Cardiac fibroblast (primary cell): Measurements from ENCODE around the gene LRRN4.

Source experiments
- DNase-seq, 2 donors: peaks; one replicate each; pipeline versions ENCODE4 v3.0.0 to v3.0.0-alpha.2; 2010; ENCODE audit warnings: low read depth in 2 of 2
- H3K4me3 ChIP-seq, 2 donors: replicated peaks in 1 of 2; 1 replicate in 1 of 2; 2 replicates in 1 of 2; pipeline ENCODE4 v1.5.1; 2011; ENCODE audit warnings: low read depth in 2 of 2, low read length in 2 of 2, mild to moderate bottlenecking in 2 of 2, moderate library complexity in 1 of 2
- TF ChIP-seq, protein P1 (sequence below): IDR thresholded peaks from one replicate; pipeline ENCODE4 v1.5.1; 2011; ENCODE audit warnings: low read depth, mild to moderate bottlenecking, low read length, inconsistent platforms

Gene LRRN4

DNA sequence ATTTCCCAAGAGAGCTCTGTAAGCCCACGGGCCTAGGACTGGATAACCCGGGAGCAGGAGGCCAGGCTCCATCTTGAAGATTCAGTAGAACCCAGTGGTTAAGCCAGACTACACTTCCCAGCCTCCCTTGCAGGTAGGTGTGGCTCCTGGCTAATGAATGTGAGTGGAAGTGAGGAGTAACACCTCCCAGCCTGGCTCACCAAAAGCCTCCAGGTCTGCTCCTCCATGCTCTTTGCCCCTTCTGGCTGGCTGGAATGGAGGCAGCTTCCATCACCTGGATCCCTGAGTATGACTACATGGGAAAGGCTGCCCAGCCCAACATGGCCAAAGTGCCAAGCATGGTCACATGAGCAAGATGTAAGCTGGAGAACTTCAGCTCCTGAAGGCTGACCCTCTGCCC, 9.7 kb downstream of the LRRN4 start:
- H3K4me3 ChIP-seq = no peak overlapping the region
- TF ChIP-seq, protein P1, sequence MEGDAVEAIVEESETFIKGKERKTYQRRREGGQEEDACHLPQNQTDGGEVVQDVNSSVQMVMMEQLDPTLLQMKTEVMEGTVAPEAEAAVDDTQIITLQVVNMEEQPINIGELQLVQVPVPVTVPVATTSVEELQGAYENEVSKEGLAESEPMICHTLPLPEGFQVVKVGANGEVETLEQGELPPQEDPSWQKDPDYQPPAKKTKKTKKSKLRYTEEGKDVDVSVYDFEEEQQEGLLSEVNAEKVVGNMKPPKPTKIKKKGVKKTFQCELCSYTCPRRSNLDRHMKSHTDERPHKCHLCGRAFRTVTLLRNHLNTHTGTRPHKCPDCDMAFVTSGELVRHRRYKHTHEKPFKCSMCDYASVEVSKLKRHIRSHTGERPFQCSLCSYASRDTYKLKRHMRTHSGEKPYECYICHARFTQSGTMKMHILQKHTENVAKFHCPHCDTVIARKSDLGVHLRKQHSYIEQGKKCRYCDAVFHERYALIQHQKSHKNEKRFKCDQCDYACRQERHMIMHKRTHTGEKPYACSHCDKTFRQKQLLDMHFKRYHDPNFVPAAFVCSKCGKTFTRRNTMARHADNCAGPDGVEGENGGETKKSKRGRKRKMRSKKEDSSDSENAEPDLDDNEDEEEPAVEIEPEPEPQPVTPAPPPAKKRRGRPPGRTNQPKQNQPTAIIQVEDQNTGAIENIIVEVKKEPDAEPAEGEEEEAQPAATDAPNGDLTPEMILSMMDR = no peak
- no peak for DNase-seq

DNA sequence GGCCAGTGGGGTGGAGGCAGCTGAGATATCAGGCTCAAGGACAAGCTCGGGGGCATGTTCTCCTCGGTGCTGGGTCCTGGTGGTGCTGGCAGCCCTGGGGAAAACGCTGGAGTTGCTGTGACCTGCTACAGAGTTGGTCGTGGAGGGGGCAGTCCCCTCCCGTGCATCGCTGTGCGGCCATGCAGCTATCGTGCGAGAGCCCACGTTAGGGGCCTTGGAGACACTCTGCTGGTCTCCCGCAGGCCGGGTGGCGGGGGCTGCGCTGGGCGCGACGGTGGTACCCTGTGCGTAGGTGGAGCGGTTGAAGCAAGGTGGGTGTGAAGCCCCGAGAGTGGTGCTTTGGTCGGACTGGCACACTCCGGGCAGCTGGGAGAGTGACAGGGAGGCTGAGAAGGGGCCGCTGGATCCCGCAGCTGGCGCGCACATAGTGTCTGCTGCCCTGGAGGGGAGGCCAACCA, 12.0 kb downstream of the LRRN4 start:
- TF ChIP-seq, protein P1 = no peak
- no peak for DNase-seq
- no peak overlapping the region for H3K4me3 ChIP-seq

DNA sequence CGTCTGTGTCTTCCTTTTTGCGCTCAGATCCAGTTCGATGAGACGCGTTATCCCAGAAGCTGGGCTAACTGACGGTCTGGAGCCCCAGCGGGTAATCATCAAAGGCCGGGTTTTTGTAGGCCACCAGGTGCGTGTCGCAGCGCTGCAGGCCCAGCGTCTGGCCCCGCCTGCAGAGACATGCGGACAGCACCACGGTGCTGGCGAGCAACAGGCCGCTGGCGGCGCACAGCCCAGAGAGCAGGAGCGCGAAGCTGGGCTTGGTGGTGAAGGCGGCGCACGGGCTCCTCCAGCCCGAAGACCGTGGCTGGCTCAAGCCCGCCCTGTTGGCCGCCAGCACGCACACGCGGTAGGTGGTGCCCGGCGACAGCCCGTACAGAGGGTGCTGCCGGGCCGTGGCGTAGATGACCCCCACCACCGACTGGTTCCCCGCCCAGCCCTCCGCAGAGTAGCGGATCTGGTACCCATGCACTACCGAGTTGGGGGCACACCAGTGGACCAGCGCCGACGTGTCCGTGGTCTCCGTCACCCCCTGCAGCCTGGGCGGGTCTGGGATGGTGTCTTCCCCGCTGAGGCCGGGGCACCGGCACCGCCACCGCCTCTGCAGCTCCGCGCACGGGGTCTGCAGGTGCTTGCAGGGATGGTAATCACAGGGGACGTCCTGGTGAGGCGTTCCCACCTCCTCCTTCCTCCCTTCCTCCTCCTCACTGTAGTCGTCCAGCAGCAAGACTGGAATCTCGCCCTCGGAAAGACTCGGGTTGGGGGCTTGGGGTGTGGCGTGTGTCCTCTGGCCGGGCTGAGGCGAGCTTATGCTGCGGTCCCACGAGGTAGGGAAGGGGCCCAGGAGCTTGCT, 12.7 kb downstream of the LRRN4 start:
- DNase-seq = no peak
- no peak overlapping the region for H3K4me3 ChIP-seq
- TF ChIP-seq, protein P1 = no peak

DNA sequence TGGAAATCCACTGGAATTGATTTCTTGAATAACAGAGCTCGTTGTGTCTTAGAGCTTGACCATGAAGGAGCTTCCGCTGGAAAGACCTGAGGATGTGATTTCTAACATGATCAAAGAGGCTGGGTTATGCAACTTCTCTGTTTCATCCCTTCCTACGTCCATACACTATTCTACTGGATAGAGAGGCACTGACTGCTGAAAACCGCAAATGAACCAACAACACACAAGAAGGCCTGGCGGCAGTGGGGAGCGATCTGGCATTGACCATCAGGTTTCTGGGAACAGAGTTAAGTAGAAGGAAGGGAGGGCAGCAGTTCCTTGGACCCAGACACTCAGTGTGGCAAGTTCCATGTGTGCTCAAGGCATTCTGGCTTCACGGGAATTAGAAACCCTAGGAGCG, 13.3 kb downstream of the LRRN4 start:
- DNase-seq = no peak

DNA sequence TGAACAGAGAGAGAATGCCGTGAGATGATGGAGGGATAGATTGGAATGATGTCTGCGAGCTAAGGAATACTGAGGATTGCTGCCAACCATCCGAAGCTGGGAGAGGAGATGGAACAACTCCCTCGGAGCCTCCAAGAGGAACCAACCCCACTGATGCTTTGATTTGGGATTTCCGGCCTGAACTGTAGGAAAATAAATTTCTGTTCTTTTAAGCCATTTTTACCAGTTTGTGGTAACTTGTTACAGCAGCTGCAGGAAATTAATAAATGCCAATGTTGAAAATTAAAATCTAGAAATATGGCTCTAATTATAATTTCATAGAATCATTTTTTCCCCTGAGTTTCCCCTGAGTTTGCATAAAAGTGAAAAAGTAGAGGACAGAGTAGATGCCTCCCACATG, 14.1 kb downstream of the LRRN4 start:
- TF ChIP-seq, protein P1 = no peak
- H3K4me3 ChIP-seq = no peak overlapping the region
- DNase-seq = no peak

More for the DNA sequence above, 13.3 kb downstream of the LRRN4 start:
- no peak overlapping the region for H3K4me3 ChIP-seq
- TF ChIP-seq, protein P1 = no peak

DNA sequence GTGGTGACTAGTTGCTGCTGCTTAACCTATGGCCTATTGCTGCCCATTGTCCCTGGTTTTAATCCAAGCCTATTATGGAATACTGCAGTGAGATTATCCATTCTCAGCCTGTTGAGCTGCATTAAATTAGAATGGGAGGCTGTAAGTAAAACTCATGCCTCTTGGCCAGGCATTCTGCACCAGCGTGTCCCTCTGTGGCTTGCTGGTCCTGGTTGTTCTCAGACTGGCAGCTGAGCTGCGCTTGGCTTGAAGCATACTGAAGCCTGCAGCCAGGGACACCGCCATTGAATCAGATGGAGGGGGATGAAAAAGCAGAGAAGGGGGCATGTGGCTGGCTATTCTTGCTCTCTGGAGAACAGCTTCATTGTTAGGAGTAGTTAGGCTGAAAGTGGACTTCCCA, 15.6 kb downstream of the LRRN4 start:
- no peak for DNase-seq
- no peak overlapping the region for H3K4me3 ChIP-seq
- TF ChIP-seq, protein P1 = no peak
